Caco-2 (cell line): ENCODE results near the gene PIP4K2B. TPM values are rescaled to one million over a fixed set of nuclear protein-coding genes. Genes with fewer than 3 reads are reported as not detected.

Experiments used
- BruUV-seq: library from RNA; stranded (reverse); fragments of 400-500 nt; replicated peaks from 2 replicates; lab custom pipeline; 2021; lab: Mats Ljungman, UMichigan
- CTCF ChIA-PET: fragments of 300-600 bp; sonication (Branson Sonifier 250); formaldehyde crosslinking; loops from one replicate; lab custom pipeline; 2022; ENCODE audit warnings: antibody characterized with exemption; lab: Charles Lee
- POLR2A ChIA-PET: fragments of 300-600 bp; sonication (Branson Sonifier 250); formaldehyde crosslinking; loops from one replicate; lab custom pipeline; 2022; ENCODE audit warnings: antibody characterized with exemption; lab: Charles Lee
- DNase-seq, 2 experiments: peaks; one replicate each; pipeline versions ENCODE4 v3.0.0 to v3.0.0-alpha.2; 2020 to 2022
- H3K27me3 ChIP-seq: replicated peaks from 2 replicates; pipeline ENCODE4 v1.6.0; 2011; ENCODE audit warnings: low read length; ENCODE audit not compliant: control insufficient read depth, insufficient read depth
- H3K36me3 ChIP-seq: 2 replicates; pipeline ENCODE4 v1.5.1; 2011; ENCODE audit warnings: low read length; ENCODE audit not compliant: control insufficient read depth, insufficient read depth
- H3K4me1 ChIP-seq: fragments of 250-450 bp; sonication (Bioruptor Pico); 2 replicates; pipeline ENCODE4 v1.5.1; 2020; ENCODE audit warnings: mild to moderate bottlenecking
- H3K4me3 ChIP-seq: 2 replicates; pipeline ENCODE4 v1.5.1; 2011; ENCODE audit warnings: low read depth, mild to moderate bottlenecking, control low read depth, low read length
- H3K9me3 ChIP-seq: fragments of 250-450 bp; sonication (Bioruptor Pico); 2 replicates; pipeline ENCODE4 v1.5.1; 2020; ENCODE audit warnings: mild to moderate bottlenecking, moderate library complexity
- H3K27ac Mint-ChIP-seq: one replicate; pipeline ENCODE4 v1.8.0; 2022; ENCODE audit warnings: mixed read lengths; ENCODE audit not compliant: unreplicated experiment
- H3K27me3 Mint-ChIP-seq: one replicate; pipeline ENCODE4 v1.8.0; 2022; ENCODE audit warnings: mixed read lengths; ENCODE audit not compliant: insufficient read depth, unreplicated experiment
- H3K36me3 Mint-ChIP-seq: one replicate; pipeline ENCODE4 v1.8.0; 2022; ENCODE audit warnings: mild to moderate bottlenecking, mixed read lengths; ENCODE audit not compliant: insufficient read depth, unreplicated experiment
- H3K4me1 Mint-ChIP-seq: one replicate; pipeline ENCODE4 v1.8.0; 2022; ENCODE audit warnings: low read depth, mixed read lengths; ENCODE audit not compliant: unreplicated experiment
- H3K4me3 Mint-ChIP-seq: one replicate; pipeline ENCODE4 v1.8.0; 2022; ENCODE audit warnings: mild to moderate bottlenecking, moderate library complexity, mixed read lengths; ENCODE audit not compliant: unreplicated experiment
- H3K9me3 Mint-ChIP-seq: one replicate; pipeline ENCODE4 v1.8.0; 2022; ENCODE audit warnings: mixed read lengths; ENCODE audit not compliant: unreplicated experiment
- CTCF ChIP-seq, 2 experiments: fragments of 200-600 bp in 1 of 2; IDR thresholded peaks; 1 replicate in 1 of 2; 2 replicates in 1 of 2; pipeline versions ENCODE4 v1.5.1 to v1.8.0; 2011 to 2022; ENCODE audit warnings: antibody characterized with exemption in 1 of 2, control low read depth in 1 of 2, inconsistent platforms in 1 of 2, low read depth in 1 of 2, low read length in 1 of 2, mild to moderate bottlenecking in 1 of 2, moderate library complexity in 1 of 2; ENCODE audit not compliant: insufficient read depth in 1 of 2, severe bottlenecking in 1 of 2, unreplicated experiment in 1 of 2
- intact Hi-C: fragments of 100-400 bp; cut with micrococcal nuclease; formaldehyde crosslinking; loops from one replicate; pipeline ENCODE4 v1.10.0; 2022; ENCODE audit not compliant: unreplicated experiment
- total RNA-seq: library from RNA; stranded (reverse); gene quantifications from 2 replicates; pipeline ENCODE4 v1.2.3, GENCODE V29; 2022

PIP4K2B gene
- total RNA-seq, 1 experiment from 2014 or later: 39.6 TPM

- peak; percentile 56 to 58 for DNase-seq
- Mint-ChIP-seq H3K27ac (no peak overlapping the region), H3K9me3 (no peaks in the 10 kb centered on the region), H3K36me3 (peaks cover 87% of the 10 kb centered on the region), H3K27me3 (no peaks in the 10 kb centered on the region), H3K4me3 (no peak overlapping the region), H3K4me1 (no peaks in the 10 kb centered on the region)
- CTCF ChIA-PET: interaction anchor here (0.7 to 1.4 kb wide), 2 partner anchors 38 to 58 kb away, joined by 3 read pairs; no protein-coding TSS in a partner anchor
- no peaks in the 10 kb centered on the region for H3K27me3 ChIP-seq
- intact Hi-C loops: no loop called here
- no peaks in the 10 kb centered on the region for H3K9me3 ChIP-seq
- no peak overlapping the region for H3K4me3 ChIP-seq
- TF ChIP-seq CTCF (IDR thresholded peaks at IDR 0.05; ENCODE audit: insufficient read depth in 1 of 2, low read depth in 1 of 2, low read length in 1 of 2, severe bottlenecking in 1 of 2, unreplicated experiment in 1 of 2): peak in 1 of 2 experiments; percentile 22
- H3K4me1 ChIP-seq: no peaks in the 10 kb centered on the region
- peaks cover 8% of the 10 kb centered on the region for H3K36me3 ChIP-seq
- POLR2A ChIA-PET: interaction anchor here (0.5 kb wide), 1 partner anchor 20 kb away, joined by 3 read pairs; no protein-coding TSS in a partner anchor
- BruUV-seq: no TSS peak
Observed at GRCh38 chr17:38761612-38762011, 37.7 kb downstream of the PIP4K2B start.

GRCh38 chr17:38753071-38753506, 46.3 kb downstream of the PIP4K2B start:
- no peaks in the 10 kb centered on the region for H3K27me3 ChIP-seq
- DNase-seq: no peak
- BruUV-seq: TSS peak; percentile 76
- intact Hi-C loops: loop anchor here (5.0 kb wide), 1 partner anchor 399 kb away; the partner anchor contains the start of gene PLXDC1
- POLR2A ChIA-PET: interaction anchor here (1.1 kb wide), 1 partner anchor 54 kb away, joined by 4 read pairs; no protein-coding TSS in a partner anchor
- Mint-ChIP-seq H3K4me1 (peaks cover 18% of the 10 kb centered on the region), H3K36me3 (peaks cover 68% of the 10 kb centered on the region), H3K9me3 (no peaks in the 10 kb centered on the region), H3K4me3 (peak overlapping the region; percentile 79), H3K27me3 (peaks cover 2% of the 10 kb centered on the region), H3K27ac (peak overlapping the region; percentile 80)
- peaks cover 13% of the 10 kb centered on the region for H3K4me1 ChIP-seq
- CTCF ChIA-PET: no interaction called here
- no peak for TF ChIP-seq CTCF (IDR thresholded peaks at IDR 0.05; ENCODE audit: insufficient read depth in 1 of 2, low read depth in 1 of 2, low read length in 1 of 2, severe bottlenecking in 1 of 2, unreplicated experiment in 1 of 2)
- peak overlapping the region; percentile 90 for H3K4me3 ChIP-seq
- no peaks in the 10 kb centered on the region for H3K9me3 ChIP-seq
- no peaks in the 10 kb centered on the region; the same call in 1 of the 2 replicates for H3K36me3 ChIP-seq

- Histone ChIP-seq H3K27me3 (no peaks in the 10 kb centered on the region), H3K36me3 (no peaks in the 10 kb centered on the region; the same call in 1 of the 2 replicates), H3K4me3 (peak within 1 kb of the TSS; percentile 90), H3K4me1 (peaks cover 13% of the 10 kb centered on the region), H3K9me3 (no peaks in the 10 kb centered on the region)
- intact Hi-C loops: loop anchor here (1.0 to 5.0 kb wide), 2 partner anchors 47 to 400 kb away; partner anchors contain the start of genes PIP4K2B and PLXDC1
- CTCF ChIA-PET: interaction anchor here (1.0 to 1.2 kb wide), 2 partner anchors 76 to 194 kb away, joined by 4 read pairs; no protein-coding TSS in a partner anchor
- TF ChIP-seq CTCF (IDR thresholded peaks at IDR 0.05; ENCODE audit: insufficient read depth in 1 of 2, low read depth in 1 of 2, low read length in 1 of 2, severe bottlenecking in 1 of 2, unreplicated experiment in 1 of 2): no peak
- no peaks in the 10 kb centered on the region for H3K9me3 Mint-ChIP-seq
- POLR2A ChIA-PET: interaction anchor here (0.6 to 1.2 kb wide), 4 partner anchors 53 to 243 kb away, joined by 3 to 7 read pairs (median 4); partner anchors contain the start of gene RPL23
- peaks cover 2% of the 10 kb centered on the region for H3K27me3 Mint-ChIP-seq
- peak; percentile 98 to 100 for DNase-seq
- H3K4me3 Mint-ChIP-seq: peak within 1 kb of the TSS; percentile 79
- peaks cover 67% of the 10 kb centered on the region for H3K36me3 Mint-ChIP-seq
- peak within 1 kb of the TSS; percentile 80 for H3K27ac Mint-ChIP-seq
- no TSS peak for BruUV-seq
- peaks cover 18% of the 10 kb centered on the region for H3K4me1 Mint-ChIP-seq
Observed at GRCh38 chr17:38752308-38753070, 46.9 kb downstream of the PIP4K2B start, which contains the start of gene PSMB3. TSS of gene PSMB3 (plus strand) at chr17:38752741. CDS start at chr17:38752827, 86 bp downstream.
